GM21528 (cell line): ENCODE measurements around the gene DNAJC4.
A peak's percentile ranks its signal among the peaks of the same experiment; 100 is the strongest.

Experiments used
- ATAC-seq: cut with Tn5 transposase; IDR thresholded peaks from one replicate; pipeline ENCODE4 v1.9.1; 2021; ENCODE audit warnings: mild to moderate bottlenecking, moderate library complexity; ENCODE audit not compliant: unreplicated experiment, low FRiP score

The DNAJC4 gene

GRCh38 chr11:64230171-64230984 is at the start of gene DNAJC4:
Gene DNAJC4 (plus strand): TSS chr11:64230548. CDS start chr11:64230855, 307 bp downstream.
- peak; percentile 42 for ATAC-seq

DNA sequence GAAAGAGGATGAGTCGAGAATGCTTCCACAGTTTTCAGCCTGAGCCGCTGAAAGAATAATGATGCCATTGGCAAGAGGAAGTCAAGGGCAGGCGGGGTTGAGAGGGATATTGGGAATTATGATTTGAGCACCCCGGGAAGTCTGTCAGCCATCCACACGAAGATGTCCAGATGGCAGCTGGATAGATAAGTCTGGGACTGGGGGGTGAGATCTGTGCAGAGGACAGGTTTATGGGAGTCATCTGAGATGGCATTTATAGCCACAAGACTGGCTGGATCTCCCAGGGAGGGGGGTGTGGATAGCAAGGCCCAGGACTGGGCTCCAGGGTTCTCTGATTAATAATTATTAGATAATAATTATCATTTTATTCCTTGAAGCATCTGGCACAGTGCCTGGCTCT is 49.5 kb upstream of the DNAJC4 start:
- no peak for ATAC-seq

GRCh38 chr11:64181506-64182411 is 48.6 kb upstream of the DNAJC4 start:
- no peak for ATAC-seq

- ATAC-seq, result no peak
Measured at GRCh38 chr11:64183890-64184289, 46.5 kb upstream of the DNAJC4 start.

- ATAC-seq, result peak; percentile 35
Measured at GRCh38 chr11:64185175-64185692, 45.1 kb upstream of the DNAJC4 start.

DNA sequence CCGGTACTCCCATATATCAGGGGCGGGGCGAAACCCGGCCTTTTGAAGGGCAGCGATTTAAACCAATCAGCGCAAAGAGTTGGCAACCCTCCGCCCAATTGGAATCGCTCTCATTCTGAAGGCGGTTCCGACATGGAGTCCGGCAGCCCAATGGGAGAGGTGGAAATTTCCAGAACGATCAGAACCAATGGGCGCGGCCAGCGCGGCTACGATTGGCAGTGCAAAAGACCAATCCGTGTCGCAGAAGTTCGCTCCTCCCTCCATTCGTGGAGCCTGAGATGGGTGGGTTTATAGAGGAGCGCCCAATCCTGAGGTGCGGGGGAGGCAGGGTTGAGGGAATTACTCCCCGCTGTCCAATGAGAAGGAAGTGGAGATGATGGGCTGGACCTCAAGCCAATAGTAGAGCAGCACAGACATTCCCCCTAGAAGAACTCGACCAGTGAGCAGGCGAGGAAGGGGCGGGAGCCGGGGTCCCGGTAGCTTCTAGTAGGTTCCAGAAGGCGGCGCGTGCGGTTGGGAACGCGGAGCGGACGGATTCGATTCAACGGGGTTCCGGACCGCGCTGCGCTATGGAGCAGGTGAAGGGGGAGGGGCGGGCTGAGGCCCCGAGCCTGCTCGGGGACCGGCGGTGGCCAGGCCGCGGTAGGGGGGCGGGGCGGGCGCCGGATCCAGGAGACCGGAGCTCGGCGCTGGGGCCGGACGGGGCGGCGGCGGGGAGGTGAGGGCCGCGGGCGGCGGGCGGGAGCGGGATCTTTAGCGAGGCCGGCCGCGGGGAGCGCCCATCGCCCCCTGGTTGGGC is 44.5 kb upstream of the DNAJC4 start, which contains the start of gene STIP1:
TSS of gene STIP1 (plus strand) at position 479 of the 799 bp plus-strand sequence. CDS start at position 570, 91 bp downstream.
- peak; percentile 85 for ATAC-seq

GRCh38 chr11:64186492-64187165 is 43.7 kb upstream of the DNAJC4 start:
- ATAC-seq, result no peak

DNA sequence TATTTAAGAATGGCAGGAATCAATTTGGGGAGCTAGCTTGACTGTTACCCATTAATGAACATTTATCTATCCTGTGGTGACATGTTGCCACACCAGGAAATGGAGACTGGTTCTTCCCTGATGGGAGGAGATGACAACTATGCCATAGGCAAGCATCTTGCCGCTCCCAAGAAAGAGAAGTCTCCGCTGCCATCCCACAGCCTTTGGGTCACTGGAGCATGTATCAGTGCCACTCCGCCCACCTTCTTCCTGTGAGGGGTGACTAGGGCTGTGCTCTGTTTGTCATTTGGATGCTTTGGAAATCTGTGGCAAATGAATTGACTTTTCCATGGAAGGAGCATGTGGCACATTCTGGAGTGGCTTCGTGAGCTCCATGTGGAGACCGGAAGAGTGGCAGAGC is 37.9 kb upstream of the DNAJC4 start:
- ATAC-seq, result no peak

DNA sequence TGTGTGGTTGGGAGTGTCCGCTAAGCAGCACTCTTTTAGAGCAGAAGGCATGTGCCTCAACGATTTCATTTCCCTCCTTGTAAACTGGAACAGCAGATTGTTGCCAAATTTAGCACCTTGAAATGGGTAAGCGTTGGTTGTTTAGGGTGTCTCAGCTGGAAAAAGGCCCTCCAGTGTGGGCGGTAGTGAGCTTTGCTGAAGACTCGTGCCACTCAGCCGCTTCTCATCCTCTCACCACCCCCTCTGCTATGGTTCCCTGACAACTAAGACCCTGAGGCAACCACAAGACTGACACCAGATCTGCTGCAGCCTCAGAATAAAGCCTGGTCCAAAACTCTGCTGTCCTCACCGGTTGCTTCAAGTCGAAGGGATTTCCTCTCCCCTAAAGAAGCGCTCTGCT is 33.7 kb upstream of the DNAJC4 start:
- ATAC-seq, result no peak

- ATAC-seq, result no peak
Measured at GRCh38 chr11:64198511-64198910, 31.8 kb upstream of the DNAJC4 start.

DNA sequence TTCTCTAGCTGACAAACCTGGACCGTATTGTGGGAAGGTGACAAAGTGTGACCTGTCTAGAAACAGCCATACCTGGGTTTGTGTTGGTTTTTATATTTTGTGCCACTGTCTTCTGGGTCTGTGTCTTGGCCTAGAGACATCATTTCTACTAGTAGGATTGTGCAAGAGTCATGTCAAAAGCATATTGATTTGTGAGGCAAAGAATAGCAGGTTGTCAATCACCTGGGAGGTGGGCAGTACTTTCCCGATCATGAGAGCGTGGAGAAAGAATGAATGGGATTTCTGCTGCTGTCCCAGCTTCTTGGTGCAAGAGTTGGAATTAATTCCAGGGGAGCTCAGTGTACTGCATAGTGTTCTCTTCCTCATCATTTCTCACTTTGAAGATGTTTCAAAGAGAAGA is 28.8 kb upstream of the DNAJC4 start:
- no peak for ATAC-seq

DNA sequence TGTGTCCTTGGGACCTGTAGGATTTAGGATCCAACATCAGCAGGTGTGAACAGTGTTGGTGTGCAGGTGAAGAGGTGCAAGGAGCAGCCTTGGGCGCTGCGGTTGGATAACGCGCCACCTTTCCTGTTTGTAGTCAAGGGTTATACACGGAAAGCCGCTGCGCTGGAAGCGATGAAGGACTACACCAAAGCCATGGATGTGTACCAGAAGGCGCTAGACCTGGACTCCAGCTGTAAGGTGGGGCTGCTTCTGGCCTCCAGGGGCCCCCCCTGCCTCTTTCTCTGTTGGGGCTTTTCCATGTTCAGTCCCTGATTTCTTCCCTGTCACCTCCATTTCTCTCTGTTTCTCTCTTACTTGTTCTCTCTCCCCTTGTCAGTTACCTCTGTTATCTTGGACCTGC is 27.4 kb upstream of the DNAJC4 start:
- no peak for ATAC-seq

DNA sequence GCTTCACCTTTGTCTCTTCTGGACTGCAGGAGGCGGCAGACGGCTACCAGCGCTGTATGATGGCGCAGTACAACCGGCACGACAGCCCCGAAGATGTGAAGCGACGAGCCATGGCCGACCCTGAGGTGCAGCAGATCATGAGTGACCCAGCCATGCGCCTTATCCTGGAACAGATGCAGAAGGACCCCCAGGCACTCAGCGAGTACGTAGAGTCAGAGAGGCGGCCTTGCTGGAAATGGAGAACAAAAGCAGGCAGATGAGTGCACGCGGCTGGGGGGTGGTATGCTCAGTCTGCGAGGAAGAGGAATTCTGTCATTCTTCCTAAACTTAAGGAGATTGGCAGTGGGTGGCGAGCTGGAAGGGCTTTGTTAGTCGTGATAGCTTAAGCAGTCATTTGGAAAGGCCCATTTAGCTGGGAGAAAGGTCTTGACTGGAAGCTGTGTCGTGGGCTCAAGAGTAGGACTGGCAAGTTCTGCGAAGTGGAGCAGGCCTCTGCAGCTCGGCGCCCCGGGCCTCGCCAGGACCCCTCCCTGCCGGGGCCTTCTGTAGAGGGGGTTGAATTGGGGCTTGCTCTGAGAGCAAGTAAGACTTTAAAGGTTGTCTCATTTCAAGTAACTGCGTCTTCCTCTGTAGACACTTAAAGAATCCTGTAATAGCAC is 26.8 kb upstream of the DNAJC4 start:
- ATAC-seq, result no peak

DNA sequence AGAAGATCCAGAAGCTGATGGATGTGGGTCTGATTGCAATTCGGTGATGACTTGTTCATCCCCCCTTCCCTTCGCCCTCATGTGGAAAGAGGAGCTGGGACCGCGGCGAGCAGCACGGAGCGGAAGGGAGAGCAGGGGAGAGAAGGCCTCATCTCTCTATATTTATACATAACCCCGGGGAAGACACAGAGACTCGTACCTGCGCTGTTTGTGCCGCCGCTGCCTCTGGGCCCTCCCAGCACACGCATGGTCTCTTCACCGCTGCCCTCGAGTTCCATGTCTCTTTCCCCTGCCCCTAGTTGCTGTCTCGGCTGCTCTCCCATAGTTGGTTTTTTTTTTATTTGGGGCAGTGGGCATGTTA is 26.3 kb upstream of the DNAJC4 start:
- ATAC-seq, result no peak

DNA sequence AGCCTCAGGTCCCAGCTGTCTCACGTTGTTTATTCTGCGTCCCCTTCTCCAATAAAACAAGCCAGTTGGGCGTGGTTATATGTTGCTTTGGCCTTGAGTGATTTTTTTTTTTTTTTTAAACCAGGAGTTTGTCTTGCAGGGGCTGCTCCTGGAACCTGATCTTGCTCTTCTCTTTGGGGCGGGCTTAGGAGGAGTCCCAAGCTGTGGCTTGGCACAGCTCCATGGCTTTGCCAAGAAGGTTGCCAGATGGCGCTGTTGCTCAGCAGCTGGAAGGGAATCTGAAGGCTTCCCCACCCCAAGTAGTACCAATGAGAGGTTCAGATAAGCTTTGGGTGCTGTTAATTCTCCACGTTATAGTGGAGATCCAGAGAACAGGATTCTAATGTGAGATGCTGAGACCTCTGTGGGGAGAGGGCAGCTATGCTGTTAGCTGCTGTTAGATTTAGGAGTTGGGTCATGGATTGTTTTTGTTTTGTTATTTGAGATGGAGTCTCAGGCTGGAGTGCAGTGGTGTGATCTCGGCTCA is 25.8 kb upstream of the DNAJC4 start:
- ATAC-seq, result no peak

DNA sequence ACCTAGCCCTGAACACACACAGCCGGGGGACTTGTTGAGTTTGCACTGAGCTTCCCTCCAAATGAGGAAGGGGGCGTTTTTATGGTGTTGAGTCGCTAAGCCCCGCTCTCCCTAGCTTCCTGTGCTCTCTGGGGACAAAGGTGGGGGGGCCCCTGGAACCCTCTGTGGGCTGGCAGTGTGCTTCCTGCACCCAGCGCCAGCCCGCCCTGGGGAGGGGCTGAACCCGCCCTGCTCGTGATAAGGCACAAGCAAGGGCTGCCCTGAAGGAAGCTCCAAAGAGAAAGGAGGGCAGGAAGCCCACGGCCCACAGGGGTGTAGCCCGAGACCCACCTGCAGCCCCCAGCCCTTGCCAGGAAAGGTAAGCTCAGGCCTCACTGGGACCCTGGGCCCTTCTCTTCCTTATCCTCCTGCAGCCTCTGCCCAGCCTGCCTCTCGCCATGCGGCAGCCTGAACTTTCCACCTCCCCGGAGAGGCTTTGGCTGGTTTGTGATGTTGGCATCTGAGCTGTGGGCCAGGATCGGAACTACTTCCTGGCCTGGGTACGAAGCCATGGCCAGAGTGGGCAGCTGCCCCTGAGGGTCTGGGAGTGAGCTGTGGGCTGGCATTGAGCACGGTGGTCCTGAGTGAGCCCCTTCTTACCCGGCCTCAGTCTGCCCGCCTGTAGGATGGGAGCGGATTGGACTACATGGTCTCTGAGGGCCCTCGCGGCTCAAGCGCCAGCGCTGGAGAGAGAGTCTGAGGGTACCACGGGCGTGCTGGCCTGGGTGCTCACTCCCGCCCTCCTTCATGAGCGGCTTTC is 23.7 kb upstream of the DNAJC4 start, which contains the start of gene FERMT3:
TSS of gene FERMT3 (plus strand) at position 265 of the 799 bp plus-strand sequence. CDS start 644 bp downstream, outside the sequence.
- no peak for ATAC-seq

GRCh38 chr11:64207256-64208085 is 22.9 kb upstream of the DNAJC4 start:
- no peak for ATAC-seq
